GM12878 (cell line): ENCODE results near the gene KIF20B. TPM values are rescaled to one million over a fixed set of nuclear protein-coding genes. Genes with fewer than 3 reads are reported as not detected.

Source experiments
- ATAC-seq: fragments of 200-7000 bp; cut with Tn5 transposase; 3 replicates; pipeline ENCODE4 v1.9.1; 2020; ENCODE audit warnings: mild to moderate bottlenecking, moderate library complexity
- Bru-seq: library from RNA; stranded (reverse); fragments of 400-500 nt; gene quantifications from one replicate; lab custom pipeline; 2021; lab: Mats Ljungman, UMichigan
- BruChase-seq, 2 experiments: library from RNA; stranded (reverse); fragments of 400-500 nt; gene quantifications; one replicate each; lab custom pipeline; 2021; lab: Mats Ljungman, UMichigan
- BruUV-seq: library from RNA; stranded (reverse); fragments of 400-500 nt; replicated peaks from 2 replicates; lab custom pipeline; 2021; lab: Mats Ljungman, UMichigan
- CTCF ChIA-PET: fragments of 300-600 bp; sonication (Branson Sonifier 250); formaldehyde crosslinking; extraction: SDS; loops from one replicate; lab custom pipeline; 2021; ENCODE audit warnings: inconsistent platforms; lab: Yijun Ruan, JAX
- POLR2A ChIA-PET: fragments of 350-600 bp; formaldehyde crosslinking; extraction: SDS; loops from one replicate; lab custom pipeline; 2021; ENCODE audit warnings: inconsistent platforms; lab: Charles Lee
- RAD21 ChIA-PET: fragments of 300-600 bp; sonication (Branson Sonifier 250); formaldehyde crosslinking; loops from one replicate; lab custom pipeline; 2023; ENCODE audit warnings: antibody characterized with exemption; ENCODE audit not compliant: unreplicated experiment; lab: Charles Lee
- SMC1A ChIA-PET: fragments of 300-600 bp; sonication (Branson Sonifier 250); formaldehyde crosslinking; loops from one replicate; lab custom pipeline; 2023; ENCODE audit not compliant: unreplicated experiment, uncharacterized antibody; lab: Charles Lee
- DNase-seq: peaks from one replicate; pipeline ENCODE4 v3.0.0-alpha.2; 2011; ENCODE audit warnings: low read depth, low spot score
- FAIRE-seq: peaks from 3 replicates; lab custom pipeline; 2011; peaks lifted over from hg19 to GRCh38; lab: Jason Lieb, UNC
- H2AFZ ChIP-seq: 2 replicates; pipeline ENCODE4 v1.6.0; 2011; ENCODE audit warnings: low read depth, low read length, control low read depth; ENCODE audit not compliant: control insufficient read depth
- H3K27ac ChIP-seq: 2 replicates; pipeline ENCODE4 v1.5.1; 2011; ENCODE audit warnings: control low read depth; ENCODE audit not compliant: control insufficient read depth, insufficient read depth
- H3K27me3 ChIP-seq, 2 experiments: replicated peaks in 1 of 2; 2 replicates each; pipeline versions ENCODE4 v1.6.0 to v1.6.1; 2011; ENCODE audit warnings: low read length in 1 of 2; ENCODE audit not compliant: control insufficient read depth in 2 of 2, insufficient read depth in 2 of 2
- H3K36me3 ChIP-seq, 2 experiments: 2 replicates each; pipeline ENCODE4 v1.5.1; 2011; ENCODE audit warnings: low read length in 1 of 2; ENCODE audit not compliant: control insufficient read depth in 2 of 2, insufficient read depth in 2 of 2
- H3K4me1 ChIP-seq: 2 replicates; pipeline ENCODE4 v1.6.1; 2011; ENCODE audit warnings: mild to moderate bottlenecking, low read length, moderate library complexity, mixed read lengths; ENCODE audit not compliant: control insufficient read depth, insufficient read depth
- H3K4me2 ChIP-seq: 2 replicates; pipeline ENCODE4 v1.6.0; 2011; ENCODE audit warnings: control low read depth; ENCODE audit not compliant: control insufficient read depth, insufficient read depth
- H3K4me3 ChIP-seq: fragments of 200-600 bp; sonication (generic); 2 replicates; pipeline ENCODE4 v1.5.1; 2016
- H3K79me2 ChIP-seq: 2 replicates; pipeline ENCODE4 v1.6.0; 2011; ENCODE audit warnings: low read length; ENCODE audit not compliant: control insufficient read depth, insufficient read depth
- H3K9ac ChIP-seq: 2 replicates; pipeline ENCODE4 v1.8.0; 2011; ENCODE audit warnings: low read length, control low read depth, mixed read lengths; ENCODE audit not compliant: control insufficient read depth, insufficient read depth
- H3K9me3 ChIP-seq: replicated peaks from 3 replicates; pipeline ENCODE4 v1.5.1; 2011; ENCODE audit warnings: mild to moderate bottlenecking, low read length; ENCODE audit not compliant: control insufficient read depth, insufficient read depth
- H4K20me1 ChIP-seq: 2 replicates; pipeline ENCODE4 v1.6.0; 2011; ENCODE audit not compliant: control insufficient read depth, insufficient read depth
- ATF7 ChIP-seq: fragments of 450-650 bp; IDR thresholded peaks from 2 replicates; pipeline ENCODE4 v1.6.1; 2016; ENCODE audit warnings: low read depth, mild to moderate bottlenecking
- BRCA1 ChIP-seq: IDR thresholded peaks from 2 replicates; pipeline ENCODE4 v1.6.1; 2011; ENCODE audit warnings: low read depth, low read length, improper control_type of control experiment
- ESRRA ChIP-seq: IDR thresholded peaks from 2 replicates; pipeline ENCODE4 v1.6.1; 2012; ENCODE audit warnings: mild to moderate bottlenecking, low read length, improper control_type of control experiment
- KAT2A ChIP-seq: conservative IDR thresholded peaks from 2 replicates; pipeline ENCODE4 v1.6.1; 2011; ENCODE audit warnings: low read depth, low read length; ENCODE audit not compliant: control insufficient read depth
- NBN ChIP-seq: fragments of 450-650 bp; IDR thresholded peaks from 2 replicates; pipeline ENCODE4 v1.6.1; 2016
- POLR2AphosphoS5 ChIP-seq: IDR thresholded peaks from 2 replicates; pipeline ENCODE4 v1.6.1; 2011; ENCODE audit warnings: mild to moderate bottlenecking, low read length, inconsistent platforms
- SMAD1 ChIP-seq: fragments of 450-650 bp; IDR thresholded peaks from 2 replicates; pipeline ENCODE4 v1.6.1; 2018; ENCODE audit warnings: mild to moderate bottlenecking, low read depth; ENCODE audit not compliant: partially characterized antibody
- WGBS: methylation state at CpG from one replicate; pipeline ENCODE4 v1.1.6; 2016; ENCODE audit warnings: low lambda C conversion rate; ENCODE audit not compliant: insufficient replicate concordance, insufficient coverage; ENCODE audit errors: missing lambda C conversion rate; 5-methylcytosine and 5-hydroxymethylcytosine counted together
- in situ Hi-C: fragments of 300-500 bp; cut with MboI; formaldehyde crosslinking; loops from 9 replicates; pipeline ENCODE4 v1.14.3; 2018; ENCODE audit warnings: mixed read lengths
- intact Hi-C: fragments of 100-400 bp; cut with micrococcal nuclease; formaldehyde crosslinking; loops from one replicate; pipeline ENCODE4 v1.14.2; 2022; ENCODE audit not compliant: unreplicated experiment
- long read RNA-seq, 2 experiments: library from polyadenylated mRNA; unstranded; transcript quantifications; one replicate each; pipeline ENCODE4 v2.0.0, GENCODE V29; 2019 to 2020
- polyA minus RNA-seq, 3 experiments: library from RNA; depleted of rRNA, polyadenylated mRNA; stranded (reverse); fragments of >200 nt; gene quantifications; 2 replicates each; pipeline ENCODE4 v1.2.3, GENCODE V29; 2011
- polyA plus RNA-seq, 11 experiments: library from polyadenylated mRNA; depleted of rRNA in 4 of 11; unstranded in 6 of 11; stranded (reverse) in 5 of 11; fragments of >200 nt; fragmentation: Nextera tagmentation in 4 of 11; fragmentation: Illumina TruSeq in 1 of 11; extraction: Ambion mirVana in 4 of 11; extraction: Trizol in 1 of 11; gene quantifications; 1 replicate in 1 of 11; 2 replicates in 10 of 11; pipeline versions ENCODE4 v1.2.1 to v1.2.3, GENCODE V29; 2011 to 2016; ENCODE audit warnings: inconsistent platforms in 2 of 11, missing spikeins in 2 of 11, low read depth in 1 of 11
- total RNA-seq, 4 experiments: library from RNA; depleted of rRNA in 3 of 4; stranded (reverse); fragments of >200 nt in 3 of 4; fragmentation: Illumina TruSeq in 1 of 4; extraction: Trizol in 1 of 4; gene quantifications; 2 replicates each; pipeline versions ENCODE4 v1.2.1 to v1.2.3, GENCODE V29; 2013 to 2021
- TF ChIP-seq, protein P1 (sequence below): IDR thresholded peaks from 2 replicates; pipeline ENCODE4 v1.6.1; 2012; ENCODE audit warnings: low read depth, low read length, improper control_type of control experiment
- TF ChIP-seq, protein P2 (sequence below), 3 experiments: IDR thresholded peaks in 2 of 3; conservative IDR thresholded peaks in 1 of 3; 2 replicates each; pipeline ENCODE4 v1.5.1; 2011; ENCODE audit warnings: low read depth in 3 of 3, low read length in 3 of 3, mild to moderate bottlenecking in 3 of 3, control low read depth in 2 of 3, moderate library complexity in 2 of 3, inconsistent platforms in 1 of 3, mixed read lengths in 1 of 3; ENCODE audit not compliant: control insufficient read depth in 2 of 3, insufficient read depth in 1 of 3; ENCODE audit errors: extremely low read depth in 1 of 3

Gene KIF20B, protein sequence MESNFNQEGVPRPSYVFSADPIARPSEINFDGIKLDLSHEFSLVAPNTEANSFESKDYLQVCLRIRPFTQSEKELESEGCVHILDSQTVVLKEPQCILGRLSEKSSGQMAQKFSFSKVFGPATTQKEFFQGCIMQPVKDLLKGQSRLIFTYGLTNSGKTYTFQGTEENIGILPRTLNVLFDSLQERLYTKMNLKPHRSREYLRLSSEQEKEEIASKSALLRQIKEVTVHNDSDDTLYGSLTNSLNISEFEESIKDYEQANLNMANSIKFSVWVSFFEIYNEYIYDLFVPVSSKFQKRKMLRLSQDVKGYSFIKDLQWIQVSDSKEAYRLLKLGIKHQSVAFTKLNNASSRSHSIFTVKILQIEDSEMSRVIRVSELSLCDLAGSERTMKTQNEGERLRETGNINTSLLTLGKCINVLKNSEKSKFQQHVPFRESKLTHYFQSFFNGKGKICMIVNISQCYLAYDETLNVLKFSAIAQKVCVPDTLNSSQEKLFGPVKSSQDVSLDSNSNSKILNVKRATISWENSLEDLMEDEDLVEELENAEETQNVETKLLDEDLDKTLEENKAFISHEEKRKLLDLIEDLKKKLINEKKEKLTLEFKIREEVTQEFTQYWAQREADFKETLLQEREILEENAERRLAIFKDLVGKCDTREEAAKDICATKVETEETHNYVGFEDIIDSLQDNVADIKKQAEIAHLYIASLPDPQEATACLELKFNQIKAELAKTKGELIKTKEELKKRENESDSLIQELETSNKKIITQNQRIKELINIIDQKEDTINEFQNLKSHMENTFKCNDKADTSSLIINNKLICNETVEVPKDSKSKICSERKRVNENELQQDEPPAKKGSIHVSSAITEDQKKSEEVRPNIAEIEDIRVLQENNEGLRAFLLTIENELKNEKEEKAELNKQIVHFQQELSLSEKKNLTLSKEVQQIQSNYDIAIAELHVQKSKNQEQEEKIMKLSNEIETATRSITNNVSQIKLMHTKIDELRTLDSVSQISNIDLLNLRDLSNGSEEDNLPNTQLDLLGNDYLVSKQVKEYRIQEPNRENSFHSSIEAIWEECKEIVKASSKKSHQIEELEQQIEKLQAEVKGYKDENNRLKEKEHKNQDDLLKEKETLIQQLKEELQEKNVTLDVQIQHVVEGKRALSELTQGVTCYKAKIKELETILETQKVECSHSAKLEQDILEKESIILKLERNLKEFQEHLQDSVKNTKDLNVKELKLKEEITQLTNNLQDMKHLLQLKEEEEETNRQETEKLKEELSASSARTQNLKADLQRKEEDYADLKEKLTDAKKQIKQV (N-terminal part only)
- 46.8 and 49.1 TPM in 2 replicates for total RNA-seq (2013; cell fraction: nucleolus; rRNA removed)
- total RNA-seq (2014; rRNA removed) (21.1 and 28.3 TPM in 2 replicates), total RNA-seq (2014; rRNA removed; fragmentation: Illumina TruSeq; extraction: Trizol) (52.4 and 52.8 TPM in 2 replicates), total RNA-seq (2021) (46.1 and 51.0 TPM in 2 replicates), polyA plus RNA-seq (2011; rRNA removed) (16.5 and 32.4 TPM in 2 replicates), polyA plus RNA-seq (2014; fragmentation: Illumina TruSeq; extraction: Trizol) (37.5 and 46.7 TPM in 2 replicates), polyA plus RNA-seq (2014; fragmentation: Nextera tagmentation; extraction: Ambion mirVana) (10 to 100 TPM; 28.2 to 59.4 TPM), polyA plus RNA-seq (2014; rRNA removed) (11.2 and 15.6 TPM in 2 replicates), polyA plus RNA-seq (2016; fragmentation: Nextera tagmentation; extraction: Ambion mirVana) (10 to 100 TPM; 61.8 to 67.7 TPM), polyA minus RNA-seq (2011; rRNA and poly(A)+ RNA removed) (26.1 and 32.1 TPM in 2 replicates), Bru-seq, nascent RNA (percentile 81 among the genes with signal in this experiment), BruChase-seq, experiment 1, labeled RNA remaining after a 6-hour chase (percentile 77 among the genes with signal in this experiment), BruChase-seq, experiment 2, labeled RNA remaining after a 2-hour chase (percentile 86 among the genes with signal in this experiment)
- polyA plus RNA-seq (2011; ENCODE audit: low read depth) = 8.9 TPM
- 3.2 and 3.3 TPM in 2 replicates for polyA plus RNA-seq (2011; cell fraction: cytosol; rRNA removed)
- polyA plus RNA-seq (2011; cell fraction: nucleus; rRNA removed) = 11.1 and 13.2 TPM in 2 replicates
- polyA plus RNA-seq (2012) = 9.5 and 12.0 TPM in 2 replicates
- 5.8 and 6.1 TPM in 2 replicates for polyA minus RNA-seq (2011; cell fraction: cytosol; rRNA and poly(A)+ RNA removed)
- polyA minus RNA-seq (2011; cell fraction: nucleus; rRNA and poly(A)+ RNA removed) = 10.0 and 12.6 TPM in 2 replicates
- long read RNA-seq, experiment 1, partial matches to known transcripts = 47 of 49 reads
- long read RNA-seq, experiment 1, other reads (novel, unspliced or antisense) = 2 of 49 reads
- long read RNA-seq, experiment 2, partial matches to known transcripts = 454 of 486 reads
- long read RNA-seq, experiment 2, other reads (novel, unspliced or antisense) = 32 of 486 reads

DNA sequence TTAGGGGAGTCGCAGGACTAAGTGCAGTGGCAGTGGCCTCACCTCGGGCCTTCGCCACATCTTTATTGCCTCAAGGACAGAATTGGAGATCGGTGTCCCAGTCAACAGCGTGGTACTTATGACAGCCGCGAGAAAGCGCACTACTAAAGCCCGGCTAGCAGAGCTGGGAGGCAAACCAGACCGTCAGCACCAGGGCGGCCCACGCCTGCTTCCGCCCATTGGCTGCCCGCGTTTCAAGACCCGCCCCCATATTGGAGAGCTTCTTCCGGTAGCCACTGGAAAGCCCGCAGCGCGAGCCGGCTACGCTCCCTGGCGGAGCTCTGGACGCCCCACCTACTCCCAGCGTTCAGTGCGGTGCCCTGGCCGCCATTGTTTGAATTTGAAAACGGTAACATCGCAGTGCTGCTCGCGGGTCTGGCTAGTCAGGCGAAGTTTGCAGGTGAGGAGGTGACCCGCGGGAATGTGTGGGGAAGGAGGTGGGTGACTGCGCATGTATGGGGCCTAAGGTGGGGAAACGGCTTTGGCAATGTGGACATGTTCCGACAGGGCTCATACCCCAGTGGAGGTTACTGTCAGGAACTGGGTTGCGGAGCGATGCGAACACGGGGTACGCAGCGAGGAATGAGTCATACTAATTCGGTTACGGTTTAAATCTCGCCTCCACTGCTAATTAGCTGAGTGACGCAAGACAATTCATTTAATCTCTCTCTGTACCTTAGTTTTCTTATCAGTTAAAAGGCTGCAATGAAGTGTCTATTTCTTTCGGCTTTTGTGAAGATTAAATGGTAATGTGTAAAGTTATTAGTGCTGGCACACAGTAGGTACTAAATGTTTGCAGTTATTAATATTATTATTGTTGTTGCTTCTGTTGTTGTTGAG lies at the start of gene KIF20B:
TSS of gene KIF20B (plus strand) at position 349 of the 879 bp plus-strand sequence. CDS start 3,705 bp downstream, outside the sequence.
- intact Hi-C loops = loop anchor here (1.0 to 10.0 kb wide), 3 partner anchors 48 to 277 kb away; no protein-coding TSS in a partner anchor
- Histone ChIP-seq H3K4me3 (peak within 1 kb of the TSS; percentile 77), H3K9ac (peak within 1 kb of the TSS; percentile 79), H3K36me3 (no peaks in the 10 kb centered on the region), H3K4me1 (peaks cover 4% of the 10 kb centered on the region; the same call in 1 of the 2 replicates), H3K27ac (peak within 1 kb of the TSS; percentile 83), H3K27me3 (no peaks in the 10 kb centered on the region), H4K20me1 (no peaks in the 10 kb centered on the region), H3K4me2 (peak within 1 kb of the TSS; percentile 81), H2AFZ (peak within 1 kb of the TSS; percentile 97), H3K79me2 (peaks cover 49% of the 10 kb centered on the region), H3K9me3 (no peaks in the 10 kb centered on the region)
- in situ Hi-C loops = no loop called here
- CTCF ChIA-PET = interaction anchor here (0.6 to 1.9 kb wide), 22 partner anchors 10 to 768 kb away, joined by 3 to 12 read pairs (median 4); no protein-coding TSS in a partner anchor
- RAD21 ChIA-PET = interaction anchor here (0.6 to 2.1 kb wide), 29 partner anchors 9 to 1170 kb away, joined by 3 to 34 read pairs (median 4); partner anchors contain the start of genes IFIT5 and RPP30
- ATAC-seq (peak; percentile 95), FAIRE-seq (peak; percentile 91), DNase-seq (peak; percentile 88)
- POLR2A ChIA-PET = interaction anchor here (0.9 to 1.5 kb wide), 10 partner anchors 17 to 287 kb away, joined by 3 to 6 read pairs (median 4); partner anchors contain the start of gene IFIT5
- WGBS = 1% methylated on average over 48 of the region's 48 CpGs
- SMC1A ChIA-PET = interaction anchor here (0.8 to 2.1 kb wide), 19 partner anchors 9 to 139 kb away, joined by 3 to 17 read pairs (median 4); no protein-coding TSS in a partner anchor
- BruUV-seq = TSS peak; percentile 81
- peak; percentile 93 for TF ChIP-seq POLR2AphosphoS5
- TF ChIP-seq ESRRA = no peak
- no peak for TF ChIP-seq BRCA1
- TF ChIP-seq, protein P1, sequence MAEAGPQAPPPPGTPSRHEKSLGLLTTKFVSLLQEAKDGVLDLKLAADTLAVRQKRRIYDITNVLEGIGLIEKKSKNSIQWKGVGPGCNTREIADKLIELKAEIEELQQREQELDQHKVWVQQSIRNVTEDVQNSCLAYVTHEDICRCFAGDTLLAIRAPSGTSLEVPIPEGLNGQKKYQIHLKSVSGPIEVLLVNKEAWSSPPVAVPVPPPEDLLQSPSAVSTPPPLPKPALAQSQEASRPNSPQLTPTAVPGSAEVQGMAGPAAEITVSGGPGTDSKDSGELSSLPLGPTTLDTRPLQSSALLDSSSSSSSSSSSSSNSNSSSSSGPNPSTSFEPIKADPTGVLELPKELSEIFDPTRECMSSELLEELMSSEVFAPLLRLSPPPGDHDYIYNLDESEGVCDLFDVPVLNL = peak; percentile 96
- peak; percentile 91 for TF ChIP-seq NBN
- TF ChIP-seq KAT2A = no peak
- TF ChIP-seq SMAD1 = no peak
- TF ChIP-seq, protein P2, sequence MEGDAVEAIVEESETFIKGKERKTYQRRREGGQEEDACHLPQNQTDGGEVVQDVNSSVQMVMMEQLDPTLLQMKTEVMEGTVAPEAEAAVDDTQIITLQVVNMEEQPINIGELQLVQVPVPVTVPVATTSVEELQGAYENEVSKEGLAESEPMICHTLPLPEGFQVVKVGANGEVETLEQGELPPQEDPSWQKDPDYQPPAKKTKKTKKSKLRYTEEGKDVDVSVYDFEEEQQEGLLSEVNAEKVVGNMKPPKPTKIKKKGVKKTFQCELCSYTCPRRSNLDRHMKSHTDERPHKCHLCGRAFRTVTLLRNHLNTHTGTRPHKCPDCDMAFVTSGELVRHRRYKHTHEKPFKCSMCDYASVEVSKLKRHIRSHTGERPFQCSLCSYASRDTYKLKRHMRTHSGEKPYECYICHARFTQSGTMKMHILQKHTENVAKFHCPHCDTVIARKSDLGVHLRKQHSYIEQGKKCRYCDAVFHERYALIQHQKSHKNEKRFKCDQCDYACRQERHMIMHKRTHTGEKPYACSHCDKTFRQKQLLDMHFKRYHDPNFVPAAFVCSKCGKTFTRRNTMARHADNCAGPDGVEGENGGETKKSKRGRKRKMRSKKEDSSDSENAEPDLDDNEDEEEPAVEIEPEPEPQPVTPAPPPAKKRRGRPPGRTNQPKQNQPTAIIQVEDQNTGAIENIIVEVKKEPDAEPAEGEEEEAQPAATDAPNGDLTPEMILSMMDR (IDR thresholded peaks at IDR 0.05 in 2 of 3, conservative IDR thresholded peaks at IDR 0.05 in 1 of 3; ENCODE audit: control insufficient read depth in 2 of 3, extremely low read depth in 1 of 3, insufficient read depth in 1 of 3, low read depth in 3 of 3, low read length in 3 of 3) = peak; percentile 23 to 64 (median 40); a peak in 4 of 6 replicates
- TF ChIP-seq ATF7 = peak; percentile 63
